Ishikawa (cell line): ENCODE measurements around the gene TM9SF1.

Experiments
- CEBPB ChIP-seq: IDR thresholded peaks from 2 replicates; pipeline ENCODE4 v1.6.1; 2012
- CREB1 ChIP-seq: IDR thresholded peaks from 2 replicates; pipeline ENCODE4 v1.6.1; 2012; ENCODE audit warnings: low read depth
- EGR1 ChIP-seq: IDR thresholded peaks from 2 replicates; pipeline ENCODE4 v1.6.1; 2012
- EP300 ChIP-seq: IDR thresholded peaks from 2 replicates; pipeline ENCODE4 v1.6.1; 2012; ENCODE audit warnings: borderline replicate concordance
- FOXM1 ChIP-seq: IDR thresholded peaks from 2 replicates; pipeline ENCODE4 v1.6.1; 2012; ENCODE audit warnings: low read depth, borderline replicate concordance
- MAX ChIP-seq: IDR thresholded peaks from 2 replicates; pipeline ENCODE4 v1.6.1; 2012
- NFIC ChIP-seq: IDR thresholded peaks from 2 replicates; pipeline ENCODE4 v1.6.1; 2012
- RAD21 ChIP-seq: IDR thresholded peaks from 2 replicates; pipeline ENCODE4 v1.6.1; 2012; ENCODE audit warnings: low read depth
- REST ChIP-seq: IDR thresholded peaks from 2 replicates; pipeline ENCODE4 v1.6.1; 2012; ENCODE audit warnings: low read depth, mild to moderate bottlenecking
- TAF1 ChIP-seq: IDR thresholded peaks from 2 replicates; pipeline ENCODE4 v1.6.1; 2012; ENCODE audit warnings: low read depth, mild to moderate bottlenecking
- TCF12 ChIP-seq: IDR thresholded peaks from 2 replicates; pipeline ENCODE4 v1.6.1; 2012; ENCODE audit warnings: low read depth
- TEAD4 ChIP-seq: IDR thresholded peaks from 2 replicates; pipeline ENCODE4 v1.6.1; 2012
- USF1 ChIP-seq: IDR thresholded peaks from 2 replicates; pipeline ENCODE4 v1.6.1; 2012
- YY1 ChIP-seq: IDR thresholded peaks from 2 replicates; pipeline ENCODE4 v1.6.1; 2012; ENCODE audit warnings: low read depth
- ZBTB7A ChIP-seq: IDR thresholded peaks from 2 replicates; pipeline ENCODE4 v1.6.1; 2012; ENCODE audit warnings: low read depth

Gene TM9SF1

GRCh38 chr14:24233538-24233866 lies 38.3 kb upstream of the TM9SF1 start:
- TF ChIP-seq EGR1, result no peak
- no peak for TF ChIP-seq TCF12
- TF ChIP-seq FOXM1, result no peak
- TF ChIP-seq MAX, result no peak
- TF ChIP-seq YY1, result no peak
- TF ChIP-seq TEAD4, result no peak
- no peak for TF ChIP-seq CEBPB
- TF ChIP-seq CREB1, result no peak
- TF ChIP-seq RAD21, result no peak
- no peak for TF ChIP-seq REST
- TF ChIP-seq EP300, result no peak
- no peak for TF ChIP-seq NFIC
- no peak for TF ChIP-seq TAF1
- no peak for TF ChIP-seq ZBTB7A
- no peak for TF ChIP-seq USF1

- TF ChIP-seq CREB1 (no peak), ZBTB7A (no peak), EGR1 (no peak), MAX (peak; percentile 51; the same call in 1 of the 2 replicates), RAD21 (no peak), FOXM1 (no peak), TEAD4 (peak; percentile 66), EP300 (no peak), USF1 (no peak), TCF12 (peak; percentile 1; the same call in 1 of the 2 replicates), REST (no peak), TAF1 (peak; percentile 63), NFIC (no peak), CEBPB (no peak), YY1 (no peak)
Observed at GRCh38 chr14:24232645-24233537, 37.6 kb upstream of the TM9SF1 start, which contains the start of gene GMPR2. GMPR2 (plus strand) TSS chr14:24232929; CDS start chr14:24233254, 325 bp downstream.

DNA sequence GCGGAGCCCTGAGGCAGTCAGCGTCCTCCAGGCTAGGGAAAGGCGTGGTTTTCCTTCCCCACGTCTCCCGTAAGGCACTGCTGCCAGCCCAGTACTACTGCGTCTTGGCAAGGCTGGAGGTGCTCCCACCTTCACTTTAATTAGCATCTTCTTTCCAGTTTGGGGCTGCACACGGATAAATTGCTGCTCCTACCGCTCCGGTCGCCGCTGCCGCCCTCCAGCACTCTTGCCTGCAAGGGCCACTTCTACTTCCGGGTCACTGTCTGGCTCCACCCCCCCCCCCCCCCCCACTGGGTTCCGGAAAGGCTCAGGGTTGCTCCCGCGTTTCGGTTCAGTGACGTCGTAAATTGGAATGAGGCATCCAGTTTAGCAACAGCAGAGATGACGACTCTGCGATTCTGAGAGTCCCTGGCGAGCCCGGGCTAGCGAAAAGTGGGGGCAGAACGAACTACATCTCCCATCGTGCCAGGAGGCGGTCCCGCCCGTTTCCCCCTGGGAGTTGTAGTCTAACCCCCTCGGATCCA lies 36.9 kb upstream of the TM9SF1 start, which contains the start of gene NEDD8:
TSS of gene NEDD8 (minus strand) at position 247 of the 524 bp plus-strand sequence. CDS start at position 147, 100 bp downstream.
- TF ChIP-seq MAX, result peak; percentile 20; the same call in 1 of the 2 replicates
- no peak for TF ChIP-seq CREB1
- TF ChIP-seq TCF12, result peak; percentile 32; the same call in 1 of the 2 replicates
- TF ChIP-seq TEAD4, result no peak; the same call in 1 of the 2 replicates
- peak; percentile 29; the same call in 1 of the 2 replicates for TF ChIP-seq TAF1
- TF ChIP-seq YY1, result peak; percentile 32; the same call in 1 of the 2 replicates
- TF ChIP-seq REST, result no peak
- TF ChIP-seq NFIC, result peak; percentile 35; the same call in 1 of the 2 replicates
